SK-N-SH (cell line): ENCODE results near the gene GALP. TPM values are rescaled to one million over a fixed set of nuclear protein-coding genes. Genes with fewer than 3 reads are reported as not detected.

Experiments used
- CTCF ChIA-PET: fragments of 300-600, 350-600 bp; formaldehyde crosslinking; extraction: SDS; loops from one replicate; lab custom pipeline; 2021; lab: Yijun Ruan, JAX
- POLR2A ChIA-PET: fragments of 350-600 bp; sonication (Branson Sonifier 250); formaldehyde crosslinking; extraction: SDS; loops from one replicate; lab custom pipeline; 2020; ENCODE audit warnings: antibody characterized with exemption, inconsistent platforms; lab: Yijun Ruan, JAX
- DNase-seq: peaks from one replicate; pipeline ENCODE4 v3.0.0; 2012
- H2AFZ ChIP-seq: fragments of 200-600 bp; sonication (generic); 2 replicates; pipeline ENCODE4 v1.8.1; 2016; ENCODE audit warnings: antibody characterized with exemption, mild to moderate bottlenecking, low read depth
- H3F3A ChIP-seq: fragments of 200-600 bp; sonication (generic); replicated peaks from 2 replicates; pipeline ENCODE3; 2016; ENCODE audit warnings: antibody characterized with exemption, mild to moderate bottlenecking; ENCODE audit not compliant: insufficient read depth
- H3K27ac ChIP-seq, 2 experiments: fragments of 200-500 bp in 1 of 2; fragments of 200-600 bp in 1 of 2; sonication (Bioruptor generic) in 1 of 2; sonication (generic), shearing (Covaris generic) in 1 of 2; 2 replicates each; pipeline versions ENCODE4 v1.5.1 to v1.6.1; 2014 to 2016; ENCODE audit warnings: low read depth in 2 of 2, inconsistent platforms in 1 of 2, low read length in 1 of 2, mild to moderate bottlenecking in 1 of 2, mixed read lengths in 1 of 2
- H3K27me3 ChIP-seq: fragments of 200-600 bp; sonication (generic), shearing (Covaris generic); 2 replicates; pipeline ENCODE4 v1.6.1; 2016; ENCODE audit warnings: mixed run types; ENCODE audit not compliant: insufficient read depth
- H3K36me3 ChIP-seq, 2 experiments: fragments of 200-500 bp in 1 of 2; fragments of 200-600 bp in 1 of 2; sonication (Bioruptor generic) in 1 of 2; sonication (generic) in 1 of 2; replicated peaks in 1 of 2; 2 replicates each; pipeline versions ENCODE3 to v1.5.1; 2014 to 2016; ENCODE audit warnings: low read length in 1 of 2, mild to moderate bottlenecking in 1 of 2; ENCODE audit not compliant: insufficient read depth in 2 of 2, control insufficient read depth in 1 of 2
- H3K4me1 ChIP-seq, 2 experiments: fragments of 200-500 bp in 1 of 2; fragments of 200-600 bp in 1 of 2; sonication (Bioruptor generic) in 1 of 2; sonication (generic), shearing (Covaris generic) in 1 of 2; 2 replicates each; pipeline versions ENCODE4 v1.5.1 to v1.6.1; 2014 to 2016; ENCODE audit warnings: low read depth in 1 of 2, low read length in 1 of 2, mixed run types in 1 of 2; ENCODE audit not compliant: insufficient read depth in 2 of 2, control insufficient read depth in 1 of 2
- H3K4me2 ChIP-seq: fragments of 200-600 bp; sonication (generic), shearing (Covaris generic); 2 replicates; pipeline ENCODE4 v1.6.1; 2017; ENCODE audit warnings: mixed run types
- H3K4me3 ChIP-seq, 2 experiments: fragments of 200-500 bp in 1 of 2; fragments of 200-600 bp in 1 of 2; sonication (Bioruptor generic) in 1 of 2; sonication (generic), shearing (Covaris generic) in 1 of 2; 2 replicates each; pipeline versions ENCODE4 v1.5.1 to v1.8.1; 2014 to 2016; ENCODE audit warnings: low read depth in 2 of 2, inconsistent platforms in 1 of 2, low read length in 1 of 2, mild to moderate bottlenecking in 1 of 2, mixed read lengths in 1 of 2, moderate library complexity in 1 of 2
- H3K79me2 ChIP-seq: fragments of 200-600 bp; sonication (generic); 2 replicates; pipeline ENCODE4 v1.8.1; 2017; ENCODE audit warnings: mild to moderate bottlenecking; ENCODE audit not compliant: insufficient read depth
- H3K9ac ChIP-seq: fragments of 200-600 bp; sonication (generic); 2 replicates; pipeline ENCODE4 v1.6.1; 2017; ENCODE audit warnings: mixed run types
- H3K9me2 ChIP-seq: fragments of 200-600 bp; sonication (generic); 2 replicates; pipeline ENCODE4 v1.6.1; 2017; ENCODE audit warnings: mixed run types
- H3K9me3 ChIP-seq: fragments of 200-600 bp; sonication (generic); 2 replicates; pipeline ENCODE4 v1.6.1; 2017; ENCODE audit warnings: mixed run types, mild to moderate bottlenecking, moderate library complexity
- H4K20me1 ChIP-seq: fragments of 200-600 bp; sonication (generic); 2 replicates; pipeline ENCODE4 v1.6.1; 2017; ENCODE audit warnings: mild to moderate bottlenecking, mixed run types; ENCODE audit not compliant: insufficient read depth
- ELF1 ChIP-seq: IDR thresholded peaks from 2 replicates; pipeline ENCODE4 v1.4.0; 2012
- FOXJ3 ChIP-seq: sonication (generic); formaldehyde crosslinking; IDR thresholded peaks from 2 replicates; pipeline ENCODE4 v1.5.1; 2020; ENCODE audit warnings: mild to moderate bottlenecking, missing genetic modification reagents
- GABPA ChIP-seq: IDR thresholded peaks from 2 replicates; pipeline ENCODE4 v1.4.0; 2012; ENCODE audit warnings: low read depth, mild to moderate bottlenecking
- MEF2A ChIP-seq: IDR thresholded peaks from 2 replicates; pipeline ENCODE4 v1.4.0; 2012; ENCODE audit warnings: low read depth, borderline replicate concordance
- NRF1 ChIP-seq: IDR thresholded peaks from 2 replicates; pipeline ENCODE4 v1.6.1; 2012; ENCODE audit warnings: low read depth, mild to moderate bottlenecking, low read length
- POLR2AphosphoS5 ChIP-seq: IDR thresholded peaks from 2 replicates; pipeline ENCODE4 v1.6.1; 2012; ENCODE audit warnings: low read depth, low read length
- SIN3A ChIP-seq: IDR thresholded peaks from 2 replicates; pipeline ENCODE4 v1.6.1; 2012; ENCODE audit warnings: low read depth, mild to moderate bottlenecking, low read length, moderate library complexity, borderline replicate concordance
- TEAD4 ChIP-seq: IDR thresholded peaks from 2 replicates; pipeline ENCODE4 v1.4.0; 2012; ENCODE audit warnings: mild to moderate bottlenecking, borderline replicate concordance; ENCODE audit not compliant: insufficient read depth
- YY1 ChIP-seq: IDR thresholded peaks from 2 replicates; pipeline ENCODE4 v1.4.0; 2012; ENCODE audit warnings: low read depth, mild to moderate bottlenecking
- ZBTB33 ChIP-seq: IDR thresholded peaks from 2 replicates; pipeline ENCODE4 v1.4.0; 2012; ENCODE audit warnings: low read depth, borderline replicate concordance
- WGBS: methylation state at CpG from one replicate; pipeline ENCODE4 v1.1.6; 2017; ENCODE audit warnings: low lambda C conversion rate; 5-methylcytosine and 5-hydroxymethylcytosine counted together
- polyA plus RNA-seq, 3 experiments: library from polyadenylated mRNA; depleted of rRNA; stranded (reverse); fragments of >200 nt; gene quantifications; 2 replicates each; pipeline ENCODE4 v1.2.3, GENCODE V29; 2012
- TF ChIP-seq, protein P1 (sequence below): IDR thresholded peaks from 2 replicates; pipeline ENCODE4 v1.4.0; 2012; ENCODE audit warnings: low read depth
- TF ChIP-seq, protein P2 (sequence below): IDR thresholded peaks from 2 replicates; pipeline ENCODE4 v1.4.0; 2012; ENCODE audit warnings: low read depth, borderline replicate concordance

The GALP gene
- polyA plus RNA-seq, 1 of the 3 experiments (the other 2 are of a cell fraction), result not detected

GRCh38 chr19:56133858-56134653, 41.8 kb upstream of the GALP start:
- POLR2A ChIA-PET, result no interaction called here
- no peaks in the 10 kb centered on the region for H4K20me1 ChIP-seq
- peak overlapping the region; percentile 65; the same call in 1 of the 2 replicates for H3K4me2 ChIP-seq
- no peaks in the 10 kb centered on the region for H3K9me2 ChIP-seq
- WGBS, result 45% methylated on average over 14 of the region's 14 CpGs
- no peaks in the 10 kb centered on the region for H3K36me3 ChIP-seq
- H3K79me2 ChIP-seq, result no peaks in the 10 kb centered on the region
- no peaks in the 10 kb centered on the region for H3K9me3 ChIP-seq
- peak overlapping the region; percentile 90 for H2AFZ ChIP-seq
- H3K27ac ChIP-seq, result peak overlapping the region in 1 of 2 experiments; percentile 52; a peak in 1 of 4 replicates
- peaks cover 0 to 9% of the 10 kb centered on the region in 2 experiments; a peak in 2 of 4 replicates for H3K4me1 ChIP-seq
- no peak for DNase-seq
- no peak overlapping the region for H3K9ac ChIP-seq
- H3F3A ChIP-seq, result no peaks in the 10 kb centered on the region
- TF ChIP-seq GABPA (no peak), NRF1 (no peak), YY1 (no peak), FOXJ3 (CRISPR knock-in tag) (no peak), ELF1 (no peak), MEF2A (no peak), SIN3A (no peak), POLR2AphosphoS5 (no peak)
- TF ChIP-seq, protein P1, sequence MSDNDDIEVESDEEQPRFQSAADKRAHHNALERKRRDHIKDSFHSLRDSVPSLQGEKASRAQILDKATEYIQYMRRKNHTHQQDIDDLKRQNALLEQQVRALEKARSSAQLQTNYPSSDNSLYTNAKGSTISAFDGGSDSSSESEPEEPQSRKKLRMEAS, result no peak
- H3K27me3 ChIP-seq, result no peaks in the 10 kb centered on the region
- CTCF ChIA-PET, result interaction anchor here (1.0 to 4.4 kb wide), 4 partner anchors 9 to 68 kb away, joined by 3 to 12 read pairs (median 3); no protein-coding TSS in a partner anchor
- no peak overlapping the region for H3K4me3 ChIP-seq

GRCh38 chr19:56134654-56134921, 41.2 kb upstream of the GALP start:
- no peaks in the 10 kb centered on the region for H3F3A ChIP-seq
- H3K4me2 ChIP-seq, result no peak overlapping the region
- H2AFZ ChIP-seq, result no peak overlapping the region
- no peak for DNase-seq
- no peaks in the 10 kb centered on the region for H3K9me3 ChIP-seq
- peaks cover 0 to 9% of the 10 kb centered on the region in 2 experiments; a peak in 2 of 4 replicates for H3K4me1 ChIP-seq
- H3K27ac ChIP-seq, result no peak overlapping the region; a peak in 1 of 4 replicates
- H3K79me2 ChIP-seq, result no peaks in the 10 kb centered on the region
- H3K27me3 ChIP-seq, result no peaks in the 10 kb centered on the region
- TF ChIP-seq ZBTB33 (no peak), POLR2AphosphoS5 (no peak), TEAD4 (no peak)
- TF ChIP-seq, protein P2, sequence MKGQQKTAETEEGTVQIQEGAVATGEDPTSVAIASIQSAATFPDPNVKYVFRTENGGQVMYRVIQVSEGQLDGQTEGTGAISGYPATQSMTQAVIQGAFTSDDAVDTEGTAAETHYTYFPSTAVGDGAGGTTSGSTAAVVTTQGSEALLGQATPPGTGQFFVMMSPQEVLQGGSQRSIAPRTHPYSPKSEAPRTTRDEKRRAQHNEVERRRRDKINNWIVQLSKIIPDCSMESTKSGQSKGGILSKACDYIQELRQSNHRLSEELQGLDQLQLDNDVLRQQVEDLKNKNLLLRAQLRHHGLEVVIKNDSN, result no peak
- TF ChIP-seq, all 33 proteins: peak for 0
- Histone ChIP-seq H4K20me1 (no peaks in the 10 kb centered on the region), H3K4me3 (no peak overlapping the region), H3K36me3 (no peaks in the 10 kb centered on the region), H3K9ac (no peak overlapping the region), H3K9me2 (no peaks in the 10 kb centered on the region)
- POLR2A ChIA-PET, result no interaction called here
- WGBS, result 76% methylated on average over 5 of the region's 5 CpGs
- CTCF ChIA-PET, result interaction anchor here (1.0 to 4.4 kb wide), 4 partner anchors 10 to 68 kb away, joined by 3 to 12 read pairs (median 3); no protein-coding TSS in a partner anchor
